Hepatocyte (in vitro differentiated cells): ENCODE data around the gene VEPH1. TPM values are rescaled to one million over a fixed set of nuclear protein-coding genes. Genes with fewer than 3 reads are reported as not detected.

Source experiments
- DNase-seq: peaks from one replicate; pipeline ENCODE4 v3.0.0-alpha.2; 2016; ENCODE audit warnings: low spot score
- H2AFZ ChIP-seq: fragments of 200-600 bp; sonication (generic); 2 replicates; pipeline ENCODE4 v1.6.0; 2016; ENCODE audit warnings: antibody characterized with exemption, mild to moderate bottlenecking
- H3K27ac ChIP-seq: fragments of 200-600 bp; sonication (generic); 2 replicates; pipeline ENCODE4 v1.5.1; 2016; ENCODE audit warnings: mild to moderate bottlenecking
- H3K27me3 ChIP-seq: fragments of 200-600 bp; sonication (generic); 2 replicates; pipeline ENCODE4 v1.6.1; 2016
- H3K36me3 ChIP-seq: fragments of 200-600 bp; sonication (generic); replicated peaks from 2 replicates; pipeline ENCODE4 v1.5.1; 2016; ENCODE audit warnings: low read depth; ENCODE audit not compliant: insufficient read depth
- H3K4me1 ChIP-seq: fragments of 200-600 bp; sonication (generic); 2 replicates; pipeline ENCODE4 v1.5.1; 2016; ENCODE audit warnings: mild to moderate bottlenecking, moderate library complexity; ENCODE audit not compliant: insufficient read depth
- H3K4me2 ChIP-seq: fragments of 200-600 bp; sonication (generic); 2 replicates; pipeline ENCODE4 v1.6.0; 2016
- H3K4me3 ChIP-seq: fragments of 200-600 bp; sonication (generic); 2 replicates; pipeline ENCODE4 v1.5.1; 2016; ENCODE audit warnings: mild to moderate bottlenecking
- H3K79me2 ChIP-seq: fragments of 200-600 bp; sonication (generic); 2 replicates; pipeline ENCODE4 v1.6.0; 2017; ENCODE audit warnings: mild to moderate bottlenecking
- H3K9me2 ChIP-seq: fragments of 200-600 bp; sonication (generic); replicated peaks from 2 replicates; pipeline ENCODE4 v1.6.0; 2017; ENCODE audit warnings: mild to moderate bottlenecking; ENCODE audit not compliant: insufficient read depth
- H3K9me3 ChIP-seq: fragments of 200-600 bp; sonication (generic); 2 replicates; pipeline ENCODE4 v1.5.1; 2016; ENCODE audit warnings: low read depth, mild to moderate bottlenecking
- H4K20me1 ChIP-seq: fragments of 200-600 bp; sonication (generic); 2 replicates; pipeline ENCODE4 v1.6.0; 2016; ENCODE audit warnings: mild to moderate bottlenecking; ENCODE audit not compliant: insufficient read depth, poor library complexity, severe bottlenecking
- EZH2 ChIP-seq: fragments of 200-600 bp; sonication (generic); IDR thresholded peaks from 2 replicates; pipeline ENCODE4 v1.6.1; 2016; ENCODE audit warnings: antibody characterized with exemption, mild to moderate bottlenecking, borderline replicate concordance
- EZH2phosphoT487 ChIP-seq: fragments of 200-600 bp; sonication (generic); IDR thresholded peaks from one replicate; pipeline ENCODE4 v1.6.1; 2018; ENCODE audit warnings: antibody characterized with exemption, mild to moderate bottlenecking, low read depth, moderate library complexity; ENCODE audit not compliant: unreplicated experiment, severe bottlenecking
- WGBS: methylation state at CpG from one replicate; pipeline ENCODE4 v1.1.6; 2016; ENCODE audit warnings: low lambda C conversion rate; ENCODE audit errors: missing lambda C conversion rate; 5-methylcytosine and 5-hydroxymethylcytosine counted together
- polyA plus RNA-seq: library from polyadenylated mRNA; unstranded; fragments of >200 nt; fragmentation: Nextera tagmentation; extraction: Ambion mirVana; gene quantifications from 2 replicates; pipeline ENCODE4 v1.2.1, GENCODE V29; 2016
- total RNA-seq: library from RNA; depleted of rRNA; stranded (reverse); fragments of >200 nt; gene quantifications from 2 replicates; pipeline ENCODE4 v1.2.3, GENCODE V29; 2014
- TF ChIP-seq, protein P1 (sequence below): fragments of 200-600 bp; sonication (generic); IDR thresholded peaks from 2 replicates; pipeline ENCODE4 v1.5.1; 2016; ENCODE audit warnings: antibody characterized with exemption, mild to moderate bottlenecking; ENCODE audit not compliant: poor library complexity

VEPH1 gene
- total and polyA plus RNA-seq, 2 experiments from 2014 or later: 2.5 to 4.7 TPM

DNA sequence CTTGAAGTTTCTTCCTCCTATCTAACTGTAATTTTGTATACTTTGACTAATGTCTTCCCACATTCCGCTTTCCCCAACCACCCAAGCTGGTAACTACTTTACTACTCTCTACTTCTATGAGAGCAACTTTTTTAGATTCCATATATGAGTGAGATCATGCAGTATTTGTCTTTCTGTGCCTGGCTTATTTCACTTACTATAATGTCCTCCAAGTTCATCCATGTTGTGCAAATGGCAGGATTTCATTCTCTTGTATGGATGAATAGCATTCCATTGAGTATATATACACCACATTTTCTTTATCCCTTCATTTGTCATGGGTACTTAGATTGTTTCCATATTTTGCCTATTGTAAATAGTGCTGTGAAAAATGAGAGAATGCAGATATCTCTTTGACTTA, 264.8 kb downstream of the VEPH1 start:
- WGBS: 100% methylated on average over 1 of the region's 1 CpG
- TF ChIP-seq EZH2: no peak
- TF ChIP-seq, protein P1, sequence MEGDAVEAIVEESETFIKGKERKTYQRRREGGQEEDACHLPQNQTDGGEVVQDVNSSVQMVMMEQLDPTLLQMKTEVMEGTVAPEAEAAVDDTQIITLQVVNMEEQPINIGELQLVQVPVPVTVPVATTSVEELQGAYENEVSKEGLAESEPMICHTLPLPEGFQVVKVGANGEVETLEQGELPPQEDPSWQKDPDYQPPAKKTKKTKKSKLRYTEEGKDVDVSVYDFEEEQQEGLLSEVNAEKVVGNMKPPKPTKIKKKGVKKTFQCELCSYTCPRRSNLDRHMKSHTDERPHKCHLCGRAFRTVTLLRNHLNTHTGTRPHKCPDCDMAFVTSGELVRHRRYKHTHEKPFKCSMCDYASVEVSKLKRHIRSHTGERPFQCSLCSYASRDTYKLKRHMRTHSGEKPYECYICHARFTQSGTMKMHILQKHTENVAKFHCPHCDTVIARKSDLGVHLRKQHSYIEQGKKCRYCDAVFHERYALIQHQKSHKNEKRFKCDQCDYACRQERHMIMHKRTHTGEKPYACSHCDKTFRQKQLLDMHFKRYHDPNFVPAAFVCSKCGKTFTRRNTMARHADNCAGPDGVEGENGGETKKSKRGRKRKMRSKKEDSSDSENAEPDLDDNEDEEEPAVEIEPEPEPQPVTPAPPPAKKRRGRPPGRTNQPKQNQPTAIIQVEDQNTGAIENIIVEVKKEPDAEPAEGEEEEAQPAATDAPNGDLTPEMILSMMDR: no peak
- TF ChIP-seq EZH2phosphoT487: no peak
- no peak overlapping the region for H3K27ac ChIP-seq
- H2AFZ ChIP-seq: no peak overlapping the region
- no peaks in the 10 kb centered on the region for H3K79me2 ChIP-seq
- no peaks in the 10 kb centered on the region for H3K9me3 ChIP-seq
- DNase-seq: no peak
- no peak overlapping the region for H3K4me2 ChIP-seq
- H3K4me3 ChIP-seq: no peak overlapping the region
- no peaks in the 10 kb centered on the region for H3K36me3 ChIP-seq
- no peaks in the 10 kb centered on the region for H4K20me1 ChIP-seq
- no peaks in the 10 kb centered on the region for H3K9me2 ChIP-seq
- no peaks in the 10 kb centered on the region for H3K4me1 ChIP-seq
- no peaks in the 10 kb centered on the region for H3K27me3 ChIP-seq

- Histone ChIP-seq H3K36me3 (no peaks in the 10 kb centered on the region), H3K9me3 (no peaks in the 10 kb centered on the region), H3K4me2 (no peak overlapping the region), H2AFZ (no peak overlapping the region), H3K9me2 (no peaks in the 10 kb centered on the region), H4K20me1 (no peaks in the 10 kb centered on the region), H3K4me3 (no peak overlapping the region), H3K27ac (no peak overlapping the region), H3K79me2 (no peaks in the 10 kb centered on the region), H3K27me3 (no peaks in the 10 kb centered on the region), H3K4me1 (no peaks in the 10 kb centered on the region)
- DNase-seq: no peak
- WGBS: 35% methylated on average over 3 of the region's 3 CpGs
- TF ChIP-seq EZH2phosphoT487 (no peak), EZH2 (no peak)
- TF ChIP-seq, protein P1: no peak
Measured at GRCh38 chr3:157237886-157238285, 265.3 kb downstream of the VEPH1 start.

DNA sequence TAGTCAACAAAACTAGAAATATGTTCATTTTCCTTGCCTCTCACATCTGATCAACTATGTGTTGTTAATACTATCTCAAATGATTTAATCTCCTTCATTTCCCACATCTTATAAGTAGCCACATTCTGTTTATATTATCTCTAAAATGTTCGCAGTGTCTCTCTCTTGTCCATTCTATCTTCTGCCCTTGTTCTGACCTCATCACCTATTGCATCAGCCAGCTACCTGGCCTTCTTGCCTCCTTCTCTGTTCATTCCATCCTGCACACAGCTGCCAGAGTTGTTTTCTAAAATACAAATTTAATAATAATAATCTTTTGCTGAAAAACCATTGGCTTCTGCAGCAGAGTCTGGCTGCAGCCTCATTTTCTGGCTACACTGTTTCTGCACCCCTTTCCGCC, 267.9 kb downstream of the VEPH1 start:
- no peaks in the 10 kb centered on the region for H3K9me3 ChIP-seq
- H3K4me1 ChIP-seq: no peaks in the 10 kb centered on the region
- no peaks in the 10 kb centered on the region for H3K36me3 ChIP-seq
- H2AFZ ChIP-seq: no peak overlapping the region
- H4K20me1 ChIP-seq: no peaks in the 10 kb centered on the region
- WGBS: 91% methylated on average over 2 of the region's 2 CpGs
- H3K27ac ChIP-seq: no peak overlapping the region
- no peak for DNase-seq
- no peaks in the 10 kb centered on the region for H3K9me2 ChIP-seq
- TF ChIP-seq EZH2phosphoT487 (no peak), EZH2 (no peak)
- TF ChIP-seq, protein P1: no peak
- no peaks in the 10 kb centered on the region for H3K27me3 ChIP-seq
- no peak overlapping the region for H3K4me2 ChIP-seq
- no peak overlapping the region for H3K4me3 ChIP-seq
- no peaks in the 10 kb centered on the region for H3K79me2 ChIP-seq

GRCh38 chr3:157233923-157234322, 269.3 kb downstream of the VEPH1 start:
- DNase-seq: no peak
- Histone ChIP-seq H3K9me2 (no peaks in the 10 kb centered on the region), H3K36me3 (no peaks in the 10 kb centered on the region), H3K79me2 (no peaks in the 10 kb centered on the region), H3K27ac (no peak overlapping the region), H3K27me3 (no peaks in the 10 kb centered on the region), H3K4me3 (no peak overlapping the region), H3K4me1 (no peaks in the 10 kb centered on the region), H3K9me3 (no peaks in the 10 kb centered on the region), H2AFZ (no peak overlapping the region), H3K4me2 (no peak overlapping the region), H4K20me1 (no peaks in the 10 kb centered on the region)
- TF ChIP-seq, protein P1: no peak
- TF ChIP-seq EZH2phosphoT487: no peak
- no peak for TF ChIP-seq EZH2
- WGBS: 86% methylated on average over 5 of the region's 5 CpGs
